GM12878 (cell line): ENCODE results near the gene AOPEP.

Source experiments
- CHD2 ChIP-seq: IDR thresholded peaks from 2 replicates; pipeline ENCODE4 v1.6.1; 2011; ENCODE audit warnings: low read depth, low read length, improper control_type of control experiment, borderline replicate concordance
- GATAD2B ChIP-seq: fragments of 450-650 bp; conservative IDR thresholded peaks from 2 replicates; pipeline ENCODE4 v1.6.1; 2017; ENCODE audit warnings: low read depth, mild to moderate bottlenecking, moderate library complexity
- KAT2A ChIP-seq: conservative IDR thresholded peaks from 2 replicates; pipeline ENCODE4 v1.6.1; 2011; ENCODE audit warnings: low read depth, low read length; ENCODE audit not compliant: control insufficient read depth
- KLF5 ChIP-seq: fragments of 450-650 bp; IDR thresholded peaks from 2 replicates; pipeline ENCODE4 v1.6.1; 2014; ENCODE audit warnings: mild to moderate bottlenecking; ENCODE audit not compliant: partially characterized antibody
- MYC ChIP-seq: IDR thresholded peaks from 2 replicates; pipeline ENCODE4 v1.6.1; 2011; ENCODE audit warnings: mild to moderate bottlenecking, low read length, moderate library complexity, inconsistent platforms; ENCODE audit not compliant: insufficient read depth, insufficient replicate concordance, insufficient read length, severe bottlenecking
- NRF1 ChIP-seq: conservative IDR thresholded peaks from 2 replicates; pipeline ENCODE4 v1.6.1; 2011; ENCODE audit warnings: mild to moderate bottlenecking, low read depth, low read length, improper control_type of control experiment
- POLR2A ChIP-seq: IDR thresholded peaks from 2 replicates; pipeline ENCODE4 v1.6.1; 2011; ENCODE audit warnings: low read depth, mild to moderate bottlenecking, low read length
- POLR2AphosphoS5 ChIP-seq: IDR thresholded peaks from 2 replicates; pipeline ENCODE4 v1.6.1; 2011; ENCODE audit warnings: mild to moderate bottlenecking, low read length, inconsistent platforms
- SIX5 ChIP-seq: IDR thresholded peaks from 2 replicates; pipeline ENCODE4 v1.6.1; 2011; ENCODE audit warnings: mild to moderate bottlenecking, low read depth, low read length, moderate library complexity; ENCODE audit not compliant: severe bottlenecking
- TAF1 ChIP-seq: IDR thresholded peaks from 2 replicates; pipeline ENCODE4 v1.6.1; 2011; ENCODE audit warnings: mild to moderate bottlenecking, low read depth, low read length, borderline replicate concordance
- ZNF274 ChIP-seq: IDR thresholded peaks from one replicate; pipeline ENCODE4 v1.8.0; 2011; ENCODE audit not compliant: insufficient read length, insufficient read depth
- TF ChIP-seq, protein P1 (sequence below), 3 experiments: IDR thresholded peaks in 2 of 3; conservative IDR thresholded peaks in 1 of 3; 2 replicates each; pipeline ENCODE4 v1.5.1; 2011; ENCODE audit warnings: low read depth in 3 of 3, low read length in 3 of 3, mild to moderate bottlenecking in 3 of 3, control low read depth in 2 of 3, moderate library complexity in 2 of 3, inconsistent platforms in 1 of 3, mixed read lengths in 1 of 3; ENCODE audit not compliant: control insufficient read depth in 2 of 3, insufficient read depth in 1 of 3; ENCODE audit errors: extremely low read depth in 1 of 3

DNA sequence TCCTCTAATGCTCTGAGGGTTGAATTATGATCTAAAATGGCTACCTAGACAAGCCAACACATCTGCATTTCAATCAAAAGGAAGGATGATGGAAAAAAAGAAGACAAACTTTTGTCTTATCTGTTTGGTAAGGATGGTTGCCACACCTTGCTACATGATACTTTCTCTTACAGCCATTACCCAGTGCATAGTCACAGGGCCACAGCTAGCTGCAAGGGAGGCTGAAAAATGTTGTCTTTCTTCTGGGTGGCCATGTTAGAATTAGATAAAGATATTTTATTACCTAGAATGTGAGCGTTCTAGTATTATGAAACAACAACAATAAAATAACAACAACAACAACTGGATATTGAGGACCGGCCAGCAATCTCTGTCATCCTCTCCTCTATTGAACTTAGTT lies 4.7 kb upstream of the AOPEP start:
- TF ChIP-seq CHD2 (no peak), NRF1 (no peak), TAF1 (no peak), MYC (no peak), KLF5 (no peak), POLR2A (no peak), KAT2A (no peak), GATAD2B (no peak), ZNF274 (no peak), SIX5 (no peak), POLR2AphosphoS5 (no peak)
- TF ChIP-seq, protein P1, sequence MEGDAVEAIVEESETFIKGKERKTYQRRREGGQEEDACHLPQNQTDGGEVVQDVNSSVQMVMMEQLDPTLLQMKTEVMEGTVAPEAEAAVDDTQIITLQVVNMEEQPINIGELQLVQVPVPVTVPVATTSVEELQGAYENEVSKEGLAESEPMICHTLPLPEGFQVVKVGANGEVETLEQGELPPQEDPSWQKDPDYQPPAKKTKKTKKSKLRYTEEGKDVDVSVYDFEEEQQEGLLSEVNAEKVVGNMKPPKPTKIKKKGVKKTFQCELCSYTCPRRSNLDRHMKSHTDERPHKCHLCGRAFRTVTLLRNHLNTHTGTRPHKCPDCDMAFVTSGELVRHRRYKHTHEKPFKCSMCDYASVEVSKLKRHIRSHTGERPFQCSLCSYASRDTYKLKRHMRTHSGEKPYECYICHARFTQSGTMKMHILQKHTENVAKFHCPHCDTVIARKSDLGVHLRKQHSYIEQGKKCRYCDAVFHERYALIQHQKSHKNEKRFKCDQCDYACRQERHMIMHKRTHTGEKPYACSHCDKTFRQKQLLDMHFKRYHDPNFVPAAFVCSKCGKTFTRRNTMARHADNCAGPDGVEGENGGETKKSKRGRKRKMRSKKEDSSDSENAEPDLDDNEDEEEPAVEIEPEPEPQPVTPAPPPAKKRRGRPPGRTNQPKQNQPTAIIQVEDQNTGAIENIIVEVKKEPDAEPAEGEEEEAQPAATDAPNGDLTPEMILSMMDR (IDR thresholded peaks at IDR 0.05 in 2 of 3, conservative IDR thresholded peaks at IDR 0.05 in 1 of 3; ENCODE audit: control insufficient read depth in 2 of 3, extremely low read depth in 1 of 3, insufficient read depth in 1 of 3, low read depth in 3 of 3, low read length in 3 of 3): no peak
